ENCODE measurements around the gene TMEM242. TPM values are rescaled to one million over a fixed set of nuclear protein-coding genes. Genes with fewer than 3 reads are reported as not detected.

TMEM242 gene
- total RNA-seq, 2 donors from 2014 or later, result 11.2 to 11.5 TPM

GRCh38 chr6:157276731-157277130 is 46.6 kb downstream of the TMEM242 start:
- DNase-seq (no peak), ATAC-seq (no peak)
- intact Hi-C loops (cut with DNase I, micrococcal nuclease), result loop anchor here in 1 of 2 donors (10.0 kb wide), 1 partner anchor 252 kb away; no protein-coding TSS in a partner anchor

- peak; percentile 21 for ATAC-seq
- DNase-seq, result no peak
- intact Hi-C loops (cut with DNase I, micrococcal nuclease), result loop anchor here in 1 of 2 donors (10.0 kb wide), 1 partner anchor 251 kb away; no protein-coding TSS in a partner anchor
These were observed 47.2 kb downstream of the TMEM242 start for GRCh38 chr6:157276134-157276532.

- intact Hi-C loops (cut with DNase I, micrococcal nuclease), result loop anchor here in 1 of 2 donors (10.0 kb wide), 1 partner anchor 250 kb away; no protein-coding TSS in a partner anchor
These were observed 48.7 kb downstream of the TMEM242 start for GRCh38 chr6:157274471-157275226.

GRCh38 chr6:157273756-157274470 is 49.4 kb downstream of the TMEM242 start:
- DNase-seq (peak; percentile 56 to 62), ATAC-seq (peak; percentile 52)
- intact Hi-C loops (cut with DNase I, micrococcal nuclease), result loop anchor here in 1 of 2 donors (10.0 kb wide), 1 partner anchor 249 kb away; no protein-coding TSS in a partner anchor

More at GRCh38 chr6:157274471-157275226, 48.7 kb downstream of the TMEM242 start:
- peak; percentile 93 for ATAC-seq
- DNase-seq, result peak; percentile 54 to 80

- no peak for DNase-seq
- no peak for ATAC-seq
- intact Hi-C loops (cut with DNase I, micrococcal nuclease), result loop anchor here in 1 of 2 donors (10.0 kb wide), 1 partner anchor 248 kb away; no protein-coding TSS in a partner anchor
These were observed 50.2 kb downstream of the TMEM242 start for GRCh38 chr6:157272866-157273755.

GRCh38 chr6:157272372-157272771 is 50.9 kb downstream of the TMEM242 start:
- intact Hi-C loops (cut with DNase I, micrococcal nuclease), result loop anchor here in 1 of 2 donors (10.0 kb wide), 1 partner anchor 248 kb away; no protein-coding TSS in a partner anchor
- DNase-seq (no peak), ATAC-seq (no peak)

GRCh38 chr6:157271911-157272310 is 51.4 kb downstream of the TMEM242 start:
- DNase-seq, result no peak
- intact Hi-C loops (cut with DNase I, micrococcal nuclease), result loop anchor here in 1 of 2 donors (10.0 kb wide), 1 partner anchor 247 kb away; no protein-coding TSS in a partner anchor
- no peak for ATAC-seq

GRCh38 chr6:157271441-157271840 is 51.9 kb downstream of the TMEM242 start:
- ATAC-seq, result no peak
- intact Hi-C loops (cut with DNase I, micrococcal nuclease), result loop anchor here in 1 of 2 donors (10.0 kb wide), 1 partner anchor 247 kb away; no protein-coding TSS in a partner anchor
- no peak for DNase-seq

GRCh38 chr6:157270916-157271315 is 52.4 kb downstream of the TMEM242 start:
- ATAC-seq (no peak), DNase-seq (no peak)
- intact Hi-C loops (cut with DNase I, micrococcal nuclease), result loop anchor here in 1 of 2 donors (10.0 kb wide), 1 partner anchor 246 kb away; no protein-coding TSS in a partner anchor

- ATAC-seq, result no peak
- intact Hi-C loops (cut with DNase I, micrococcal nuclease), result loop anchor here in 1 of 2 donors (10.0 kb wide), 1 partner anchor 246 kb away; no protein-coding TSS in a partner anchor
These were observed 53.0 kb downstream of the TMEM242 start for GRCh38 chr6:157270308-157270707.

GRCh38 chr6:157269261-157269794 is 54.0 kb downstream of the TMEM242 start:
- ATAC-seq (peak; percentile 80), DNase-seq (peak; percentile 50 to 70)
- intact Hi-C loops (cut with DNase I, micrococcal nuclease), result no loop called here

More at GRCh38 chr6:157270308-157270707, 53.0 kb downstream of the TMEM242 start:
- DNase-seq, result no peak

GRCh38 chr6:157268835-157269234 is 54.5 kb downstream of the TMEM242 start:
- no peak for DNase-seq
- no peak for ATAC-seq
- intact Hi-C loops (cut with DNase I, micrococcal nuclease), result no loop called here

GRCh38 chr6:157268396-157268795 is 54.9 kb downstream of the TMEM242 start:
- ATAC-seq (no peak), DNase-seq (no peak)
- intact Hi-C loops (cut with DNase I, micrococcal nuclease), result no loop called here

- intact Hi-C loops (cut with DNase I, micrococcal nuclease), result no loop called here
- DNase-seq (no peak), ATAC-seq (no peak)
These were observed 55.7 kb downstream of the TMEM242 start for GRCh38 chr6:157267654-157268053.

- intact Hi-C loops (cut with DNase I, micrococcal nuclease), result no loop called here
- ATAC-seq (no peak), DNase-seq (no peak)
These were observed 56.2 kb downstream of the TMEM242 start for GRCh38 chr6:157267109-157267611.

GRCh38 chr6:157266274-157267101 is 56.8 kb downstream of the TMEM242 start:
- intact Hi-C loops (cut with DNase I, micrococcal nuclease), result no loop called here
- DNase-seq (no peak), ATAC-seq (no peak)

GRCh38 chr6:157265635-157266034 is 57.7 kb downstream of the TMEM242 start:
- intact Hi-C loops (cut with DNase I, micrococcal nuclease), result no loop called here
- DNase-seq (no peak), ATAC-seq (no peak)

All from left colon (tissue), 2 donors.